ENCODE measurements around the gene PDZD4.

Gene PDZD4

GRCh38 chrX:153814591-153815315 lies 15.6 kb downstream of the PDZD4 start:
- TF ChIP-seq ZBTB7A (IDR thresholded peaks at IDR 0.05; ENCODE audit: low read depth) (no peak), CREB1 (IDR thresholded peaks at IDR 0.05; ENCODE audit: low read depth) (no peak), CEBPB (IDR thresholded peaks at IDR 0.05) (no peak), NFIC (IDR thresholded peaks at IDR 0.05) (no peak), MAX (IDR thresholded peaks at IDR 0.05) (no peak), RAD21 (IDR thresholded peaks at IDR 0.05; ENCODE audit: low read depth) (no peak), USF1 (IDR thresholded peaks at IDR 0.05) (no peak), YY1 (IDR thresholded peaks at IDR 0.05; ENCODE audit: low read depth) (no peak), EP300 (IDR thresholded peaks at IDR 0.05; ENCODE audit: borderline replicate concordance) (no peak), TEAD4 (IDR thresholded peaks at IDR 0.05) (no peak), TAF1 (IDR thresholded peaks at IDR 0.05; ENCODE audit: low read depth) (no peak), TCF12 (IDR thresholded peaks at IDR 0.05; ENCODE audit: low read depth) (no peak), EGR1 (IDR thresholded peaks at IDR 0.05) (no peak), FOXM1 (IDR thresholded peaks at IDR 0.05; ENCODE audit: borderline replicate concordance, low read depth) (no peak)

GRCh38 chrX:153813161-153813560 lies 17.2 kb downstream of the PDZD4 start:
- no peak for TF ChIP-seq CEBPB (IDR thresholded peaks at IDR 0.05)
- no peak for TF ChIP-seq NFIC (IDR thresholded peaks at IDR 0.05)
- TF ChIP-seq TEAD4 (IDR thresholded peaks at IDR 0.05): no peak
- TF ChIP-seq MAX (IDR thresholded peaks at IDR 0.05): no peak
- no peak for TF ChIP-seq FOXM1 (IDR thresholded peaks at IDR 0.05; ENCODE audit: borderline replicate concordance, low read depth)
- no peak for TF ChIP-seq USF1 (IDR thresholded peaks at IDR 0.05)
- TF ChIP-seq ZBTB7A (IDR thresholded peaks at IDR 0.05; ENCODE audit: low read depth): no peak
- TF ChIP-seq CREB1 (IDR thresholded peaks at IDR 0.05; ENCODE audit: low read depth): no peak
- TF ChIP-seq RAD21 (IDR thresholded peaks at IDR 0.05; ENCODE audit: low read depth): no peak
- TF ChIP-seq REST (IDR thresholded peaks at IDR 0.05; ENCODE audit: low read depth): no peak
- no peak for TF ChIP-seq EGR1 (IDR thresholded peaks at IDR 0.05)
- TF ChIP-seq TAF1 (IDR thresholded peaks at IDR 0.05; ENCODE audit: low read depth): no peak
- TF ChIP-seq YY1 (IDR thresholded peaks at IDR 0.05; ENCODE audit: low read depth): no peak
- no peak for TF ChIP-seq TCF12 (IDR thresholded peaks at IDR 0.05; ENCODE audit: low read depth)
- TF ChIP-seq EP300 (IDR thresholded peaks at IDR 0.05; ENCODE audit: borderline replicate concordance): no peak

- TF ChIP-seq CREB1 (IDR thresholded peaks at IDR 0.05; ENCODE audit: low read depth): no peak
- no peak for TF ChIP-seq YY1 (IDR thresholded peaks at IDR 0.05; ENCODE audit: low read depth)
- no peak for TF ChIP-seq CEBPB (IDR thresholded peaks at IDR 0.05)
- TF ChIP-seq EP300 (IDR thresholded peaks at IDR 0.05; ENCODE audit: borderline replicate concordance): no peak
- TF ChIP-seq REST (IDR thresholded peaks at IDR 0.05; ENCODE audit: low read depth): no peak
- no peak for TF ChIP-seq EGR1 (IDR thresholded peaks at IDR 0.05)
- TF ChIP-seq TCF12 (IDR thresholded peaks at IDR 0.05; ENCODE audit: low read depth): no peak
- TF ChIP-seq USF1 (IDR thresholded peaks at IDR 0.05): no peak
- TF ChIP-seq RAD21 (IDR thresholded peaks at IDR 0.05; ENCODE audit: low read depth): no peak
- TF ChIP-seq MAX (IDR thresholded peaks at IDR 0.05): no peak
- no peak for TF ChIP-seq TEAD4 (IDR thresholded peaks at IDR 0.05)
- TF ChIP-seq NFIC (IDR thresholded peaks at IDR 0.05): no peak
- no peak for TF ChIP-seq TAF1 (IDR thresholded peaks at IDR 0.05; ENCODE audit: low read depth)
- no peak for TF ChIP-seq ZBTB7A (IDR thresholded peaks at IDR 0.05; ENCODE audit: low read depth)
- no peak for TF ChIP-seq FOXM1 (IDR thresholded peaks at IDR 0.05; ENCODE audit: borderline replicate concordance, low read depth)
These were observed 18.1 kb downstream of the PDZD4 start for GRCh38 chrX:153812220-153812619.

- TF ChIP-seq ZBTB7A (IDR thresholded peaks at IDR 0.05; ENCODE audit: low read depth): no peak
- no peak for TF ChIP-seq TCF12 (IDR thresholded peaks at IDR 0.05; ENCODE audit: low read depth)
- no peak for TF ChIP-seq USF1 (IDR thresholded peaks at IDR 0.05)
- no peak for TF ChIP-seq CREB1 (IDR thresholded peaks at IDR 0.05; ENCODE audit: low read depth)
- TF ChIP-seq EP300 (IDR thresholded peaks at IDR 0.05; ENCODE audit: borderline replicate concordance): no peak
- no peak for TF ChIP-seq FOXM1 (IDR thresholded peaks at IDR 0.05; ENCODE audit: borderline replicate concordance, low read depth)
- no peak for TF ChIP-seq YY1 (IDR thresholded peaks at IDR 0.05; ENCODE audit: low read depth)
- TF ChIP-seq TAF1 (IDR thresholded peaks at IDR 0.05; ENCODE audit: low read depth): no peak
- no peak for TF ChIP-seq MAX (IDR thresholded peaks at IDR 0.05)
- no peak for TF ChIP-seq RAD21 (IDR thresholded peaks at IDR 0.05; ENCODE audit: low read depth)
- TF ChIP-seq REST (IDR thresholded peaks at IDR 0.05; ENCODE audit: low read depth): no peak
- TF ChIP-seq EGR1 (IDR thresholded peaks at IDR 0.05): no peak
- TF ChIP-seq NFIC (IDR thresholded peaks at IDR 0.05): no peak
- no peak for TF ChIP-seq TEAD4 (IDR thresholded peaks at IDR 0.05)
- TF ChIP-seq CEBPB (IDR thresholded peaks at IDR 0.05): no peak
These were observed 22.4 kb downstream of the PDZD4 start for GRCh38 chrX:153807976-153808375.

Measured in Ishikawa (cell line).